Sigmoid colon (tissue), 7 donors: ENCODE results near the gene OR52W1. TPM values are rescaled to one million over a fixed set of nuclear protein-coding genes. Genes with fewer than 3 reads are reported as not detected.

Source experiments
- DNase-seq: peaks from one replicate; pipeline ENCODE4 v3.0.0-alpha.2; 2019
- H3K27ac ChIP-seq, 4 donors: fragments of 200-600 bp; sonication (generic); one replicate each; pipeline ENCODE4 v1.5.1; 2016 to 2019; ENCODE audit warnings: mild to moderate bottlenecking in 1 of 4
- H3K27me3 ChIP-seq, 3 donors: fragments of 200-600 bp; sonication (generic); one replicate each; pipeline ENCODE4 v1.5.1; 2019; ENCODE audit warnings: mild to moderate bottlenecking in 1 of 3
- H3K36me3 ChIP-seq, 4 donors: fragments of 200-600 bp; sonication (generic); one replicate each; pipeline ENCODE4 v1.5.1; 2016 to 2019
- H3K4me1 ChIP-seq, 4 donors: fragments of 200-600 bp; sonication (generic); one replicate each; pipeline ENCODE4 v1.5.1; 2017 to 2019
- H3K4me3 ChIP-seq, 4 donors: fragments of 200-600 bp; sonication (generic); one replicate each; pipeline ENCODE4 v1.5.1; 2017 to 2019; ENCODE audit warnings: mild to moderate bottlenecking in 2 of 4, moderate library complexity in 1 of 4
- H3K9me3 ChIP-seq, 4 donors: fragments of 200-600 bp in 3 of 4; sonication (generic) in 3 of 4; one replicate each; pipeline versions ENCODE4 v1.5.1 to v1.6.1; 2013 to 2019
- EP300 ChIP-seq, 4 donors: sonication (generic); formaldehyde crosslinking; IDR thresholded peaks; one replicate each; pipeline ENCODE4 v1.6.1; 2017; ENCODE audit warnings: antibody characterized with exemption in 4 of 4
- POLR2A ChIP-seq, 2 donors: fragments of 450-650 bp; IDR thresholded peaks; one replicate each; pipeline ENCODE4 v1.6.1; 2016; ENCODE audit warnings: antibody characterized with exemption in 2 of 2, mild to moderate bottlenecking in 2 of 2, moderate library complexity in 2 of 2
- POLR2AphosphoS5 ChIP-seq, 4 donors: sonication (generic); formaldehyde crosslinking; IDR thresholded peaks; one replicate each; pipeline ENCODE4 v1.6.1; 2017; ENCODE audit warnings: antibody characterized with exemption in 4 of 4
- WGBS, 2 donors: extraction: QIAGEN DNeasy Blood & Tissue Kit; methylation state at CpG; one replicate each; pipeline ENCODE4 v1.1.7; 2013; 5-methylcytosine and 5-hydroxymethylcytosine counted together
- intact Hi-C: fragments of 100-400 bp; cut with DNase I; formaldehyde crosslinking; loops from one replicate; pipeline ENCODE4 v1.15.1; 2023
- polyA plus RNA-seq, 3 donors: library from polyadenylated mRNA; stranded (reverse); fragments of 200-250 nt; gene quantifications; one replicate each; pipeline ENCODE4 v1.2.3, GENCODE V29; 2013
- total RNA-seq, 4 donors: library from RNA; depleted of rRNA; stranded (reverse); fragments of >200 nt; gene quantifications; one replicate each; pipeline ENCODE4 v1.1.0, GENCODE V29; 2016
- TF ChIP-seq, protein P1 (sequence below), 4 experiments: fragments of 450-650 bp in 3 of 4; fragments of 200-600 bp in 1 of 4; IDR thresholded peaks; one replicate each; pipeline ENCODE4 v1.5.1; 2016 to 2019; ENCODE audit warnings: antibody characterized with exemption in 4 of 4, mild to moderate bottlenecking in 3 of 4, moderate library complexity in 2 of 4
- donor health status: healthy with polysubstance abuse.
- donor health status: Bipolar disorder and iron deficiency.
- donor health status: healthy.

OR52W1 gene
- total and polyA plus RNA-seq, 7 donors = not detected

DNA sequence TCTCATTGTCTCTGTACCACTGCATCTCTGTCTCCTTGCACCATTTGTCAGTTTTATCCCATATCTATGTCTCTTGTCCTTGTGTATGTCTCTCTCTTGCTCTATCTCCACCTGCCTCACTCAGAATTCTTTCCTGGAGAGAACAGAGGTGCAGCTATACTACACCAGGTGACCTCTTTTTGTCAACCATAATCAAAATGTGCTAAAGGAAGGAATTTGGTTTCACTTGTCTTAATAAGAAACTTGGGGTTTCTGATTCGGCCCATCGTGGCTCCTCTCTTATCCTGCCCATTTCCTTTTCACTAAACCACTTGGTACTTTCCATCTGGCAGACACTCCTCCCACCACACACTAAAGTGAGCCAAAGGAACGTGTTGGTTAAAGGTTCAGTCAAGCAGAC, 4.3 kb downstream of the OR52W1 start:
- WGBS, 2 donors = 45 to 77% methylated on average over 3 of the region's 3 CpGs
- Histone ChIP-seq H3K4me1 (peaks cover 0 to 15% (median 5%) of the 10 kb centered on the region in 4 donors), H3K27me3 (no peaks in the 10 kb centered on the region), H3K4me3 (no peak overlapping the region), H3K27ac (no peak overlapping the region), H3K9me3 (no peaks in the 10 kb centered on the region), H3K36me3 (peaks cover 0 to 10% (median 0%) of the 10 kb centered on the region in 4 donors)
- intact Hi-C loops = no loop called here
- TF ChIP-seq POLR2A (IDR thresholded peaks at IDR 0.05) (no peak), POLR2AphosphoS5 (IDR thresholded peaks at IDR 0.05) (no peak), EP300 (IDR thresholded peaks at IDR 0.05) (no peak)
- TF ChIP-seq, protein P1, sequence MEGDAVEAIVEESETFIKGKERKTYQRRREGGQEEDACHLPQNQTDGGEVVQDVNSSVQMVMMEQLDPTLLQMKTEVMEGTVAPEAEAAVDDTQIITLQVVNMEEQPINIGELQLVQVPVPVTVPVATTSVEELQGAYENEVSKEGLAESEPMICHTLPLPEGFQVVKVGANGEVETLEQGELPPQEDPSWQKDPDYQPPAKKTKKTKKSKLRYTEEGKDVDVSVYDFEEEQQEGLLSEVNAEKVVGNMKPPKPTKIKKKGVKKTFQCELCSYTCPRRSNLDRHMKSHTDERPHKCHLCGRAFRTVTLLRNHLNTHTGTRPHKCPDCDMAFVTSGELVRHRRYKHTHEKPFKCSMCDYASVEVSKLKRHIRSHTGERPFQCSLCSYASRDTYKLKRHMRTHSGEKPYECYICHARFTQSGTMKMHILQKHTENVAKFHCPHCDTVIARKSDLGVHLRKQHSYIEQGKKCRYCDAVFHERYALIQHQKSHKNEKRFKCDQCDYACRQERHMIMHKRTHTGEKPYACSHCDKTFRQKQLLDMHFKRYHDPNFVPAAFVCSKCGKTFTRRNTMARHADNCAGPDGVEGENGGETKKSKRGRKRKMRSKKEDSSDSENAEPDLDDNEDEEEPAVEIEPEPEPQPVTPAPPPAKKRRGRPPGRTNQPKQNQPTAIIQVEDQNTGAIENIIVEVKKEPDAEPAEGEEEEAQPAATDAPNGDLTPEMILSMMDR (IDR thresholded peaks at IDR 0.05) = no peak
- DNase-seq = no peak

DNA sequence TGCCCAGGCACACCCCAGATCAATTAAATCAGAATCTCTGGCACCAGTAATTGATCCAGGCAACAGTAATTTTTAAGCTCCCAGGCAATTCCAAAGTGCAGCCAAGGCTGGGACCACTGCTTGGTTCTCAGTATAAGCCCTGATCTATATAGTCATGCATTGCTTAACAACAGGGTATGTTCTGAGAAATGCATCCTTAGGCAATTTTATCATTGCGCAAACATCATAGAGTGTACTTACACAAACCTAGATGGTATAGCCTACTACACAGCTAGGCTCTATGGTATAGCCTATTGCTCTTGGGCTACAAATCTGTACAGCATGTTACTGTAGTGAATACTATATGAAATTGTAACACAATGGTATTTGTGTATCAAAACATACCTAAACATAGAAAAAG, 5.7 kb downstream of the OR52W1 start:
- H3K4me1 ChIP-seq = peaks cover 0 to 15% (median 5%) of the 10 kb centered on the region in 4 donors
- H3K4me3 ChIP-seq = no peak overlapping the region
- peaks cover 0 to 20% (median 0%) of the 10 kb centered on the region in 4 donors for H3K36me3 ChIP-seq

DNA sequence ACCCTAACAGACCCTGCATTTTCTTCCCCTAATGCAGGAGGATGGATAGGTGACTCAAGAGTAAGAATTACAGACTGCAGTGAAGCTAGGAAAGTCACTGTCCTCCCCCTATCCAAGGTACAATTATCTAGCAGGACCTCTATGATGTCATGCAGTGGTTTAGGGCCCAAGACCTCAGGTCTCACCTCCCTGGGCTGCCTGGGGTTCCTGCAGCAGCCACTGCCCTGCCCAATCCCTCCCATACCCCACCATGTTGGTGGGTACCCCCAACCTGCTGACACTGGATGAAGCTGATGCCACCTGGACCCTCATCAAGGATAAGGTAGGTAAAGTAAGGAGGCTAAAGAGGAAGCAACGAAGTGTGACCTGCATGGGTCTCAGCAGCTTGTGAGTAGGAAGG, 6.3 kb downstream of the OR52W1 start, which contains the start of gene C11orf42:
Gene C11orf42, plus strand, starts transcription at position 192 of the 400 bp plus-strand sequence. Its CDS starts 59 bp downstream, at position 251.
- peaks cover 0 to 27% (median 2%) of the 10 kb centered on the region in 4 donors for H3K36me3 ChIP-seq
- intact Hi-C loops = no loop called here
- TF ChIP-seq POLR2AphosphoS5 (IDR thresholded peaks at IDR 0.05) (no peak), EP300 (IDR thresholded peaks at IDR 0.05) (no peak), POLR2A (IDR thresholded peaks at IDR 0.05) (no peak)
- TF ChIP-seq, protein P1 (IDR thresholded peaks at IDR 0.05) = no peak

More for the DNA sequence above, 5.7 kb downstream of the OR52W1 start:
- Histone ChIP-seq H3K27me3 (no peaks in the 10 kb centered on the region), H3K27ac (no peak overlapping the region), H3K9me3 (no peaks in the 10 kb centered on the region)
- DNase-seq = no peak
- intact Hi-C loops = no loop called here
- 92 to 96% methylated on average over 1 of the region's 1 CpG for WGBS, 2 donors
- TF ChIP-seq POLR2AphosphoS5 (IDR thresholded peaks at IDR 0.05) = no peak
- TF ChIP-seq POLR2A (IDR thresholded peaks at IDR 0.05) = no peak
- no peak for TF ChIP-seq EP300 (IDR thresholded peaks at IDR 0.05)
- TF ChIP-seq, protein P1 (IDR thresholded peaks at IDR 0.05) = no peak

GRCh38 chr11:6206456-6207180, 7.6 kb downstream of the OR52W1 start:
- Histone ChIP-seq H3K27ac (peak overlapping the region in 3 of 4 donors; percentile 25 to 70 (median 55)), H3K4me1 (peaks cover 0 to 15% (median 5%) of the 10 kb centered on the region in 4 donors), H3K27me3 (no peaks in the 10 kb centered on the region), H3K9me3 (no peaks in the 10 kb centered on the region), H3K36me3 (peaks cover 0 to 39% (median 13%) of the 10 kb centered on the region in 4 donors), H3K4me3 (no peak overlapping the region)
- TF ChIP-seq POLR2A (IDR thresholded peaks at IDR 0.05) (no peak), EP300 (IDR thresholded peaks at IDR 0.05) (no peak), POLR2AphosphoS5 (IDR thresholded peaks at IDR 0.05) (no peak)
- TF ChIP-seq, protein P1 (IDR thresholded peaks at IDR 0.05) = no peak
- 84 to 90% methylated on average over 3 of the region's 3 CpGs for WGBS, 2 donors
- intact Hi-C loops = no loop called here
- DNase-seq = no peak

More for the DNA sequence above, 6.3 kb downstream of the OR52W1 start, which contains the start of gene C11orf42:
- no peaks in the 10 kb centered on the region for H3K9me3 ChIP-seq
- DNase-seq = no peak
- 83 to 92% methylated on average over 1 of the region's 1 CpG for WGBS, 2 donors
- H3K4me1 ChIP-seq = peaks cover 0 to 15% (median 5%) of the 10 kb centered on the region in 4 donors
- H3K4me3 ChIP-seq = no peak within 1 kb of the TSS
- peak within 1 kb of the TSS in 3 of 4 donors; percentile 25 to 70 (median 55) for H3K27ac ChIP-seq
- no peaks in the 10 kb centered on the region for H3K27me3 ChIP-seq
